Measurements from ENCODE around the gene TMEM123. TPM values are rescaled to one million over a fixed set of nuclear protein-coding genes. Genes with fewer than 3 reads are reported as not detected.

Gene TMEM123
- total and polyA plus RNA-seq, 2 of the 13 experiments (the other 11 are each of a cell fraction or from before 2014, with no cell fraction given) = 365 to 2,761 TPM

DNA sequence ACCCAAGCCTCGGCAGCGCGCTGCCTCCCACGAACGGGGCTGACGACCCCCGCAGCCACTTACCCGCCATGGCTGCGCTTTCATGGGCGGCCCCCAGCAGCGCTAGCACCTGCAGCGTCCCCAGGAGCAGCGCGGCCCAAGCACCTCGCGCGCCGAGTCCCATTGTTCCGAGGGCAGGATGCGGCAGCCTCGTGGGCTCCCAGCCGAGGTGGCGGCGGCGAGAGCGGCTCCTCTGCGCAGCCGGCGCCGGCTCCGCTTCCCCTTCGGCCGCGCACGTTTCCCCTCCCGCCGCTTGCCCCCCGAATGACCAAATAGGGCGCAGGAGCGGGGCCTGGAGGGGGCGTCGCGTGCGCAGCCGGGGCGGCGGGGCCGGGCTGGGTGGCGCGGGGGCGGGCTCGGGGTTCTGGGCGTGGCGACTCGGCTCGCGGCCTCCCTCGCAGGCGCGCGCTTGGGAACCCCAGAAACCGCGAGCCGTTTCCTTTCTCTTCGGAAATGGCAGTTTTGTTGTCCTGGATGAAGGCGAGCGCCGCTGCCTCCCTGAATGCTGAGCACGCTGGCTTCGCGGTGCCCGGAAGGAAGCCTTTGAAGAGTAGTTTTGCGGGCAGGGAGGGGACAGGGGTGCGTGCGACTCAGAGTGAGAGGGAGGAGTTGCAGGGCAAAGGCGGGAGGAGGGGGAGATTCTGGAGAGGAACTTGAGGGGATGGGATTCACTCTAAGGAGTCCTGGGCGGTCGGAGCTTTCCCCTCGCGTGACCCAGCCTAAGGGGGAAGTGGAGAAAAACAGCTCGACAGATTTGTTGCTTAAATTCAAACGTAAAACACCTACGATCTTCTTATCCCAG is at the start of gene TMEM123 (continued):
- TF ChIP-seq ZNF326 (CRISPR knock-in tag; IDR thresholded peaks at IDR 0.05; ENCODE audit: borderline replicate concordance) = no peak
- peak in 1 of 2 experiments; percentile 42; a peak in 1 of 4 replicates for TF ChIP-seq KLF16 (CRISPR knock-in tag; IDR thresholded peaks at IDR 0.05)
- TF ChIP-seq CREB1 (IDR thresholded peaks at IDR 0.05) = no peak
- no peak for TF ChIP-seq CREB1 (CRISPR knock-in tag; IDR thresholded peaks at IDR 0.05)
- TF ChIP-seq, protein P1, sequence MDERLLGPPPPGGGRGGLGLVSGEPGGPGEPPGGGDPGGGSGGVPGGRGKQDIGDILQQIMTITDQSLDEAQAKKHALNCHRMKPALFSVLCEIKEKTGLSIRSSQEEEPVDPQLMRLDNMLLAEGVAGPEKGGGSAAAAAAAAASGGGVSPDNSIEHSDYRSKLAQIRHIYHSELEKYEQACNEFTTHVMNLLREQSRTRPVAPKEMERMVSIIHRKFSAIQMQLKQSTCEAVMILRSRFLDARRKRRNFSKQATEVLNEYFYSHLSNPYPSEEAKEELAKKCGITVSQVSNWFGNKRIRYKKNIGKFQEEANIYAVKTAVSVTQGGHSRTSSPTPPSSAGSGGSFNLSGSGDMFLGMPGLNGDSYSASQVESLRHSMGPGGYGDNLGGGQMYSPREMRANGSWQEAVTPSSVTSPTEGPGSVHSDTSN (CRISPR knock-in tag; IDR thresholded peaks at IDR 0.05) = no peak
- TF ChIP-seq KDM5A (IDR thresholded peaks at IDR 0.05; ENCODE audit: borderline replicate concordance, low read length) = no peak; the same call in 1 of the 2 replicates
- no peak for TF ChIP-seq NFYC (CRISPR knock-in tag; IDR thresholded peaks at IDR 0.05)
- TF ChIP-seq THYN1 (CRISPR knock-in tag; IDR thresholded peaks at IDR 0.05; ENCODE audit: borderline replicate concordance, low read depth) = no peak
- no peak for TF ChIP-seq ZC3H4 (CRISPR knock-in tag; IDR thresholded peaks at IDR 0.05; ENCODE audit: borderline replicate concordance)
- TF ChIP-seq, protein P2, sequence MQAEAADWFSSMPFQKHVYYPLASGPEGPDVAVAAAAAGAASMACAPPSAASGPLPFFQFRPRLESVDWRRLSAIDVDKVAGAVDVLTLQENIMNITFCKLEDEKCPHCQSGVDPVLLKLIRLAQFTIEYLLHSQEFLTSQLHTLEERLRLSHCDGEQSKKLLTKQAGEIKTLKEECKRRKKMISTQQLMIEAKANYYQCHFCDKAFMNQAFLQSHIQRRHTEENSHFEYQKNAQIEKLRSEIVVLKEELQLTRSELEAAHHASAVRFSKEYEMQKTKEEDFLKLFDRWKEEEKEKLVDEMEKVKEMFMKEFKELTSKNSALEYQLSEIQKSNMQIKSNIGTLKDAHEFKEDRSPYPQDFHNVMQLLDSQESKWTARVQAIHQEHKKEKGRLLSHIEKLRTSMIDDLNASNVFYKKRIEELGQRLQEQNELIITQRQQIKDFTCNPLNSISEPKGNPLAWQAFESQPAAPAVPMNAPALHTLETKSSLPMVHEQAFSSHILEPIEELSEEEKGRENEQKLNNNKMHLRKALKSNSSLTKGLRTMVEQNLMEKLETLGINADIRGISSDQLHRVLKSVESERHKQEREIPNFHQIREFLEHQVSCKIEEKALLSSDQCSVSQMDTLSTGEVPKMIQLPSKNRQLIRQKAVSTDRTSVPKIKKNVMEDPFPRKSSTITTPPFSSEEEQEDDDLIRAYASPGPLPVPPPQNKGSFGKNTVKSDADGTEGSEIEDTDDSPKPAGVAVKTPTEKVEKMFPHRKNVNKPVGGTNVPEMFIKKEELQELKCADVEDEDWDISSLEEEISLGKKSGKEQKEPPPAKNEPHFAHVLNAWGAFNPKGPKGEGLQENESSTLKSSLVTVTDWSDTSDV (CRISPR knock-in tag; IDR thresholded peaks at IDR 0.05) = no peak
- TF ChIP-seq, protein P3, sequence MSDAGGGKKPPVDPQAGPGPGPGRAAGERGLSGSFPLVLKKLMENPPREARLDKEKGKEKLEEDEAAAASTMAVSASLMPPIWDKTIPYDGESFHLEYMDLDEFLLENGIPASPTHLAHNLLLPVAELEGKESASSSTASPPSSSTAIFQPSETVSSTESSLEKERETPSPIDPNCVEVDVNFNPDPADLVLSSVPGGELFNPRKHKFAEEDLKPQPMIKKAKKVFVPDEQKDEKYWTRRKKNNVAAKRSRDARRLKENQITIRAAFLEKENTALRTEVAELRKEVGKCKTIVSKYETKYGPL (CRISPR knock-in tag; IDR thresholded peaks at IDR 0.05) = no peak
- TF ChIP-seq KDM5B (CRISPR knock-in tag; IDR thresholded peaks at IDR 0.05; ENCODE audit: borderline replicate concordance) = peak; percentile 66
- TF ChIP-seq ZNF530 (CRISPR knock-in tag; IDR thresholded peaks at IDR 0.05; ENCODE audit: low read depth) = no peak
- TF ChIP-seq ZNF160 (CRISPR knock-in tag; IDR thresholded peaks at IDR 0.05) = 0 out of 2 replicates have a peak, but pooled peaks have one; percentile 32
- no peak for TF ChIP-seq ZNF33A (CRISPR knock-in tag; IDR thresholded peaks at IDR 0.05; ENCODE audit: borderline replicate concordance)
- TF ChIP-seq TBX2 (CRISPR knock-in tag; IDR thresholded peaks at IDR 0.05; ENCODE audit: borderline replicate concordance) = peak; percentile 14; the same call in 1 of the 2 replicates
- no peak for TF ChIP-seq ZNF24 (IDR thresholded peaks at IDR 0.05)
- TF ChIP-seq, protein P4, sequence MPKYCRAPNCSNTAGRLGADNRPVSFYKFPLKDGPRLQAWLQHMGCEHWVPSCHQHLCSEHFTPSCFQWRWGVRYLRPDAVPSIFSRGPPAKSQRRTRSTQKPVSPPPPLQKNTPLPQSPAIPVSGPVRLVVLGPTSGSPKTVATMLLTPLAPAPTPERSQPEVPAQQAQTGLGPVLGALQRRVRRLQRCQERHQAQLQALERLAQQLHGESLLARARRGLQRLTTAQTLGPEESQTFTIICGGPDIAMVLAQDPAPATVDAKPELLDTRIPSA (CRISPR knock-in tag; IDR thresholded peaks at IDR 0.05; ENCODE audit: borderline replicate concordance) = no peak; the same call in 1 of the 2 replicates
- TF ChIP-seq ZNF558 (CRISPR knock-in tag; IDR thresholded peaks at IDR 0.05; ENCODE audit: borderline replicate concordance) = no peak; the same call in 1 of the 2 replicates
- TF ChIP-seq, protein P5, sequence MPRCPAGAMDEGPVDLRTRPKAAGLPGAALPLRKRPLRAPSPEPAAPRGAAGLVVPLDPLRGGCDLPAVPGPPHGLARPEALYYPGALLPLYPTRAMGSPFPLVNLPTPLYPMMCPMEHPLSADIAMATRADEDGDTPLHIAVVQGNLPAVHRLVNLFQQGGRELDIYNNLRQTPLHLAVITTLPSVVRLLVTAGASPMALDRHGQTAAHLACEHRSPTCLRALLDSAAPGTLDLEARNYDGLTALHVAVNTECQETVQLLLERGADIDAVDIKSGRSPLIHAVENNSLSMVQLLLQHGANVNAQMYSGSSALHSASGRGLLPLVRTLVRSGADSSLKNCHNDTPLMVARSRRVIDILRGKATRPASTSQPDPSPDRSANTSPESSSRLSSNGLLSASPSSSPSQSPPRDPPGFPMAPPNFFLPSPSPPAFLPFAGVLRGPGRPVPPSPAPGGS (CRISPR knock-in tag; IDR thresholded peaks at IDR 0.05) = 0 out of 2 replicates have a peak, but pooled peaks have one; percentile 17
- TF ChIP-seq RORA (CRISPR knock-in tag; IDR thresholded peaks at IDR 0.05) = no peak
- TF ChIP-seq MYC (CRISPR knock-in tag; IDR thresholded peaks at IDR 0.05; ENCODE audit: borderline replicate concordance) = peak; percentile 81
- no peak for TF ChIP-seq SIN3A (IDR thresholded peaks at IDR 0.05; ENCODE audit: borderline replicate concordance, low read depth, low read length)

All from HepG2 (cell line).